ENCODE results near the gene ADGRB3.

DNA sequence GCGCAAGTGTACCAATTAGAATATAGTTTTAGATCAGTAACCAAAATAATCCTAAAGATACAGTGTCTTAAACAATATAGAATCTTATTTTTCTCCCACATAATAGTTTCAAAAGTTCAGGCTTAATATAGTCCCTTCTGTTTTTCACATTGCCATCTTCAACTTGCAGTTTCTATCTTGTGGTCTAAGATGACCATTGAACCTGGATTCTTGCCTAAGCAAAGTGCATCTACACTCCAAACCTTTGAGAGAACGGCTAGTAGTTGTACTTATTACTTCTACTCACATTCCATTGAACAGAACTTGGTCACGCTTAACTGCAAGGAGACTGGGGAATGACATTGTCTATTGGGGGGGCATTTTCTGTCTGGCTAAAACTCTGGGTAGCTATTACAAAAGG, 788.7 kb downstream of the ADGRB3 start:
- TF ChIP-seq POLR2A (IDR thresholded peaks at IDR 0.05) (no peak), EP300 (IDR thresholded peaks at IDR 0.05) (no peak)
- TF ChIP-seq, protein P1, sequence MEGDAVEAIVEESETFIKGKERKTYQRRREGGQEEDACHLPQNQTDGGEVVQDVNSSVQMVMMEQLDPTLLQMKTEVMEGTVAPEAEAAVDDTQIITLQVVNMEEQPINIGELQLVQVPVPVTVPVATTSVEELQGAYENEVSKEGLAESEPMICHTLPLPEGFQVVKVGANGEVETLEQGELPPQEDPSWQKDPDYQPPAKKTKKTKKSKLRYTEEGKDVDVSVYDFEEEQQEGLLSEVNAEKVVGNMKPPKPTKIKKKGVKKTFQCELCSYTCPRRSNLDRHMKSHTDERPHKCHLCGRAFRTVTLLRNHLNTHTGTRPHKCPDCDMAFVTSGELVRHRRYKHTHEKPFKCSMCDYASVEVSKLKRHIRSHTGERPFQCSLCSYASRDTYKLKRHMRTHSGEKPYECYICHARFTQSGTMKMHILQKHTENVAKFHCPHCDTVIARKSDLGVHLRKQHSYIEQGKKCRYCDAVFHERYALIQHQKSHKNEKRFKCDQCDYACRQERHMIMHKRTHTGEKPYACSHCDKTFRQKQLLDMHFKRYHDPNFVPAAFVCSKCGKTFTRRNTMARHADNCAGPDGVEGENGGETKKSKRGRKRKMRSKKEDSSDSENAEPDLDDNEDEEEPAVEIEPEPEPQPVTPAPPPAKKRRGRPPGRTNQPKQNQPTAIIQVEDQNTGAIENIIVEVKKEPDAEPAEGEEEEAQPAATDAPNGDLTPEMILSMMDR (IDR thresholded peaks at IDR 0.05) = no peak

Measured in sigmoid colon (tissue), 4 donors.